ENCODE results near the gene IP6K1.

The IP6K1 gene

DNA sequence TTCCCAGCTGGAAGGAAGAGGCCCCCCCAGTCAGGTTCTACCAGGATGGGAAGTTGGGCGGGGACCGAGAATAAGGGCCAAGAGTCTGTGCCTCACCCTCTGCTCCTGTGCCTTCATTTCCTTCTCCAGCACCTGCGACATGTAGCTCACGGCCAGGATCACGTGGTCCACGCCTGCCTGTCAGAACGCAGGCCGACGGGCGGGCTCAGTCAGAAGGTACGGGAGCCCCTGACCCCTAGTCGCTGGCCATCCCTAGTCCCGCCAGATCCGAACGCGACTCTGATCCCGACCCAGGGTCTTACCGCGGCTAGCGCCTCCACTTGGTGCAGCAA is 63.1 kb downstream of the IP6K1 start:
- peak; percentile 86 for DNase-seq

DNA sequence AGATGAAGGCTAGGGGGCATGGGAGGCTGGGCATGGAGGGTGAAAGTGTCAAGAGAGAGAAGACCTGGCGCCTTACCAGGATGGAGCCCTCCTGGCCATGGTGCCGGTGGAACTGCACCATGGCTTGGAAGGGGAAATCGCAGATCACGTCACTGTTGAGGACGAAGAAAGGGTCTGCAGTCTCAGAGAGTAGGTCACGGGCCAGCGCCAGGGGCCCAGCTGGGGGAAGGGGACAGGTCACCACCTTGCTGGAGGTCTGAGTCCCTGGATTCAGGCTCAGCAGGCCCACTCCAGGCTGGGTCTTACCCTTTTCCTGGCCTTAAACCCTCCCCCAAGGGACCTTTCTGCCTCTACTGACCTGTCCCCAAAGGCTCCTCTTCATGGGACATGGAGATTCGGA is 63.4 kb downstream of the IP6K1 start:
- no peak for DNase-seq

DNA sequence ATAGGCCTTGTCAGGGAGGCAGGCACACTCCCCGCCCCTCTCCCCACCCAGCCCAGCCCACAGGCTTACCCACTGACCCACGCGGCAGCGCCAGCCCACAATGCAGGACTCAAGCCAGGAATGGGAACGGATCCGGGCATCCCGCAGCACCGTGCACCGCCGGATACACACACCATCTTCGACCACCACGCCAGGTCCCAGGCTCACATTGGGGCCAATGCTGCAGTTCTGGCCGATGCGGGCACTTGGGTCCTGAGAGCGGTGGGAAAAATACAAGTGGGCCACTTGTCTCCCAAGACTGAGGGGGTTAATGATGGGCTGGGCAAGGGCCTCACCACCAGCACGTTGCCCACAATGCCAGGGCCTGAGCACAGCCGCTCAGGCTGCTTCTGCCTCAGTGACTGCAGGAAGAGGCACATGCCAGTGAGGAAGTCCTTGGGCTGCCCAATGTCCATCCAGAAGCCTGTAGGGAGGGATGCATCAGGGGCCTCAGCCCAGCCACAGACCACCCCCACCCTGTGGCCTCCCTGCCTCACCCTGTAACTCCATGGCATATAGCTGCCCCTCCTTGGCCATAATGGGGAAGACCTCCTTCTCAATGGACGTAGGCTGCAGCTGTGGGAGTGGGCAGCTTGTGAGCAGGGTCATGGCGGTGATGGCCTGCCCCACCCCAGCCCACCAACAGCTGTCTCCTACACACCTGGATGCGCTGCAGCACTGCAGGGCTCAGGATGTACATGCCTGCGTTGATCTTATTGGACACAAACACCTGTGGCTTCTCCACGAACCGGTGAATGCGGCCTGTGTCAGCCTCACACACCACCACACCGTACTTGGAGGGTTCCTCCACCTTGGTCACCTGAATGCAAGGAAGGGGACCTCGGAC is 64.2 kb downstream of the IP6K1 start:
- DNase-seq, result peak; percentile 57

DNA sequence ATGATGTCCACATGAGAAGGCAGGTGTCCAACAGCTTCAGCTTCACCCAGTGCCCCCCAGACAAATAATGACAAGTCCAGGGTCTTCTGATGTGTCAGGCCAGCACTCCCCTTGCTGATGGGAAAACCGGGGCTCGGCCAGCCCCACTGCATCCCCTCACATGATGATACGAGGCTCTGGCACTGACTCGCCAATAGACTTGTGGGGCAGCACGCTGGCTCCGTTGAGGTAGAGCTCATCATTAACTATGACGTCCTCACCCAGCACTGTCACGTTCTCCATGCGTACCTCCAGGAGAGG is 64.8 kb downstream of the IP6K1 start:
- peak; percentile 61 for DNase-seq

DNA sequence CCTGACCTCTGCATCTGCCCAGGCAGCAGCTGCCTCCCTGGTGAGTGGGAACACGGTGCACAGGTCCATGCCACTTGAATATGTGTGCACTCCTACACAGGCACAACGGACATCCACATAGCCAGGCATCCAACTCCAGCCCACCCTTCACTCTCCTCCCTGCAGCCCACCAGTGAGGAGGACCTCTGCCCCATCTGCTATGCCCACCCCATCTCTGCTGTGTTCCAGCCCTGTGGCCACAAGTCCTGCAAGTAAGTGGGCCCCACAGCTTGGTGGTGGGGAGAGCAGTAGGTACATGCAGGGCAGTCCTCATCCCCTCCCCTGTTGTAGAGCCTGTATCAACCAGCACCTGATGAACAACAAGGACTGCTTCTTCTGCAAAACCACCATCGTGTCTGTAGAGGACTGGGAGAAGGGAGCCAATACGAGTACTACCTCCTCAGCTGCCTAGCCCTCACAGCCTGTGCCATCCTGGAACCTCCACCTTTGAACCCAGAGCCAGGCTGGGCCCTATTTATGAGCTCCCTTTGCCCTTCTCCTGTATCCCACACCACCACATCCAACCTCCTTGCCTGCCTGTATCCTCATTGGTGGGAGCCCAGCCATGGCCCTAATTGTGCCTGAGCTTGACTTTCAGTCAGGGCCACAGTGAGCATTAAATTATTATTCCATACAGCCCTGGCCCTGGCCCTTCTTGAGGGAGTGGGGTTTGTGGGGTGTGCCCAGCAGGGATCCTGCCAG is 65.3 kb downstream of the IP6K1 start:
- DNase-seq, result peak; percentile 61

DNA sequence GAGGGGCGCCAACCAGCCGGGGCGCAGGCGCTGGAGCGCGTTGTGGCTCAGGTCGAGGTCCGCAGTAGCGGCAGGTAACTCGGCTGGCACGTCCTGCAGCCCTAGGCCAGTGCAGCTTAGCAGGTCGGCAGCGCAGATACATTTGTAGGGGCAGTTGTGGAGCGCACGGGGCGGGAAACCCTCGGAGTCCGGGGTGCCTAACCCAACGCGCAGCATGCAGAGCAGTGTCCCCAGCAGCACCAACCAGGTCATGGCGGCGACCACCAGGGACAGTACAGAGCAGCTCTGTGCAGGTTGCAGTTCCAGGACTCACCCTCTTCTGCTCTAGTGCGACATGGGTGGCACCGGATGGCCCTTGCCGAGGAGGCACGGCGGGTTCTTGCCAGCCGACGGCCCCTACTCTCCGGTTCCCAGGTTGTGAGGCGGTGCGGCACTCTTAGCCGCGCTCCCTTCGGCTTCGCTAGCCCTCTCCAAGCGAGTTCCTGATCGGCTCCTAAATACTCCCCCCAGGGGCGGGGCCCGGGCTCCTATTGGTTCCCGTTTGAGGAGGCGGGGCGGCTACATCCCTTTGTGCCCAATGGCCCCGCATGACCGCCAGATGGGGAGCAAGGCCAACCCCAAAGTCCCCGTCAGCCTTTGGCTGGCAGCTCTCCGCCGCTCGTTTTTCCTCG is 67.0 kb downstream of the IP6K1 start, which contains the start of gene AMIGO3:
Gene AMIGO3 (minus strand): TSS at position 471 of the 671 bp plus-strand sequence. CDS start 219 bp downstream, at position 252.
- DNase-seq, result peak; percentile 97

DNA sequence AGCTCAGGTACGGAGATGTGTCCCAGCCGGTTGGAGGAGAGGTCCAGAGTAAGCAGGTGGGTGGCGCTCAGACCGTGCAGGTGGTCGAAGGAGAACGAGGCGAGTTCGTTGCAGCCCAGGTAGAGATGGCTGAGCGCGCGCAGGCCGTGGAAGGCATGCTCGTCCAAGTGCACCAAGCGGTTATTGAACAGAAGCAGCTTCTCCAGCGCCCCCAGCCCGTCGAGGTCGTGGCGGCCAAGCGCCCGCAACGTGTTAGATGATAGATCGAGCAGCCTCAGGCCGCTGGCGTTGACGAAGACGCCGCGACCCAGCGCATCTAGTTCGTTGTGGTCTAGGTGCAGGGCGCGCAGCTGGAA is 67.5 kb downstream of the IP6K1 start:
- DNase-seq, result no peak

DNA sequence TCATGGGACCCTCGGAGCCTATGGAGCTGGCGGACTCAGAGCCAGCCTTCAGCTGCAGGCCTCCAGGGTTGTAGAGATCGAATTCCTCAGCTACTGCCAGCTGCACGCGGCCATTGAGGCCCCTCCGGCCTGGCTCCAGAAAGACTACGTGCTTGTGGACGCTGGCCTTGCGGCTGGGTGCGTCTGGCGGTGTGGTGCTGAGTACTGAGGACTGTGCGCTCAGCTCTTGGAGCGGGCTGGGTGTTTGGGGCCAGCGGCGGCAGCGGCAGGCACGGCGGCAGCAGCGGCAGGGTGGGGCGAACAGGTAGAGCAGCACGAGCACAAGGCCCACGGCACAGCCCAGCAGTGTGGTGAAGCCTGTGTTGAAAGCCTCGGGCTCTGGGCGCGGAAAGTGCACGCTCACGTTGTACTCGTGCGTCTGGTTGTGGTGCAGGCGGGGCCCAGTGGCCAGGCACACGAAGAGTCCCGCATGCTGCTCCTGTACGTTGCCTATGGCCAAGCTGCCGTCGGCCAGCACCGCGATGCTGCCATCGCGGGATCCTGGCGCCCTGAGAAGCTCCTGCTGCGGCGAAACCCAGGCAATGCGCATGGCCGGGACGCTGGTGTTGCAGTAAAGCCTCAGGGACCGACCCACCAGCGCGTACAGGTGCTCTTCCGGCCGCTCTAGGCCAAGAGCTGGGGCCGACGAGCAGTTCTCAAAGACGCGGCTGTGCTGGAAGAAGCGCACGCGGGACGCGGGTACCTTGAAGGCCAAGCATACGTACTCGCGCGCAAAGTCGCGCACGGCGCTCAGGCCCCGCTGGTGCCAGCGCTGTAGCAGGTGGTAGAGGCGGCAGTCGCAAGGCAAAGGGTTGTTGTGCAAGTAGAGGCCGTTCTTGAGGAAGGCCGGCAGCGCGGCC is 68.1 kb downstream of the IP6K1 start:
- no peak for DNase-seq

DNA sequence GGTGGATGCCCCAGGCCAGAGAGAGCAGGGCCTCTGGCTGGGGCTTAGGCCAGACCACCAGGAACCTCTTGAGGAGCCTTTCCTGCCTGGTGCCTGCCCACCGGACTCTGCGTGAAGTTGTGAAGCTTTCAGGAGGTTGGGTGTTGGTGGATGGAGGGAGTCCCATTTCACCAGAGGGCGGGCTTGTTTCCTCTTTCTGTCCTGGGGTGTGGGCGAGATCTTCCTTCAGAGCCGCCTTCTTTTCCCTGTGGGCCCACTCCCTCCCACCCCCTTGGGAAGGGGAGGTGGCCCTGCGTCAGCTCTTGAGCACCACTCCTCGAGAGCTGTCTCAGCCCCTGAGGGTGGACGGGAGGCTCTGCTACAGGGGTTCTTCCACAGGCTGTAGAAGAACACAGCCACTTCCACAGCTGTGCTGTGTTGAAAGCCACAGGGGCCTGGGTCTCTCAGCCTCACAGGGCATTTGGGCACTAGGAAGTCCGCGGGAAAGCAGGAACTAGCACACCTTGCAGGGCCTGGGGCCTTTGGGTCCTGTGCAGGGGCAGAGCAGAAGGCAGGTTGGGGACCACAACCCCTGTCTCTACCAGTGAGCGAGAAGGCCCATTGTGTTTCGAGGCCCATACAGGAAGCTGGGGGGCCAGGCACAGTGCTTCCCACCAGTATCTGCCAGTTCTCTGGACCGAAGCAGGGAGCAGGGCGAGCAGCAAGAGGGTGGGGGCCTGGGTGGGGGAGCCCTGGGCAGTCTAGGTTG is 69.0 kb downstream of the IP6K1 start:
- peak; percentile 58 for DNase-seq

DNA sequence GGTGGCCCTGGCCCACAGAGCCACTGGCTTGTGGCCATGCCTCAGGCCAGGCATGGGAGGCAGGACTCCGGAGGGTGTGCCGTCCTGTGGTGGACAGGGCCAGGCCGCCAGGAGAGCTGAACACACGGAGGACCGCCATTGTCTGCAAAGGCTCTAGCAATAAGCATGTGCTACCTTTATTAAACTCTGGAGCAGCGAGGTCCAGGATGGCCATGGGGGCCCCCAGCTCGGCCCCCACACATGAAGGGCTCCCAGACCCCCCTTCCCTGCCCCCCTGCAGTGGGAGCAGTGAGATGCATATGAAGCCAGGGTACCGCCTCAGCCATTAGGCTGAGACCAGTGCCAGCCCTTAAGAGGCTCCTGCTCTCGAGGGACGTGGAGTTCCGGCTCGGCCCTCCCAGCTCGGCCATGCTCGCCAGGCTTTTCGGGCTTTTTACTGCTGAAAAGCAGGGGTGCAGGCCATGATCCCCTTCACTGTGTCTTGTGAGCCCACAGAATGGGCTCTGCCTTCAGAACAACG is 69.6 kb downstream of the IP6K1 start:
- DNase-seq, result peak; percentile 56

DNA sequence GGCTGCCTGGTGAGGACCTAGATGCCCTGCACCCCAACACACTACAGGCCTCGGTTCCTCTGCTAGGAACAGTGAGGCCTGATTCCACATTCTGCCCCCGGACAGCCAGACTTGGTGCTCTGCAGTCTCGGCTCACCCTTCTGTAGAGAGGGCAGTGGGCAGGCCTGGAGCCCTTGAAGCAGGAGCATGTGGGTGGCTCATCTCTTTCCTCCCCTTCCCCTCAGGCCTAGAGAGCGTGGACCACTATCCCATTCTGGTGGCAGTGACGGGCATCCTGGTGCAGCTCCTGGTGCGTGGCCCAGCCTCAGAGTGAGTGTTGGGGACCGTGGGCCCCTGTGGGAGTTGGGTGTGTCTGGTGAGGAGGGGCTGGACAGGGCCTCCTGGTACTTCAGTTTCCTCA is 70.2 kb downstream of the IP6K1 start:
- peak; percentile 54 for DNase-seq

DNA sequence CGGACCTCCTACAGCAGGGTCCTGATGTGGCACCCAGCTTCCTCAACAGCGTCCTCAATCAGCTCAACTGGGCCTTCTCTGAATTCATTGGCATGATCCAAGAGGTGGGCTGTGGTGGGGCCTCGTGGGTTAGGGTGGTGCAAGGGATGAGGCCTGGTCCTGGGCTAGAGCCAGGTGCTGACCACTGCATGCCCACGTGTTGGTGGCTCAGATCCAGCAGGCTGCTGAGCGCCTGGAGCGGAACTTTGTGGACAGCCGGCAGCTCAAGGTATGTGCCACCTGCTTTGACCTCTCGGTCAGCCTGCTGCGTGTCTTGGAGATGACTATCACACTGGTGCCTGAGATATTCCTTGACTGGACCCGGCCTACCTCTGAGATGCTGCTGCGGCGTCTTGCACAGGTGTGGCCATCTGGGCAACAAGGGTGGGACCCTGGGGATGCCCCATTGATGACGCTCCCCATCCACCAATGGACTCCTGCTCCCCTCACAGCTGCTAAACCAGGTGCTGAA is 70.7 kb downstream of the IP6K1 start:
- DNase-seq, result peak; percentile 58

DNA sequence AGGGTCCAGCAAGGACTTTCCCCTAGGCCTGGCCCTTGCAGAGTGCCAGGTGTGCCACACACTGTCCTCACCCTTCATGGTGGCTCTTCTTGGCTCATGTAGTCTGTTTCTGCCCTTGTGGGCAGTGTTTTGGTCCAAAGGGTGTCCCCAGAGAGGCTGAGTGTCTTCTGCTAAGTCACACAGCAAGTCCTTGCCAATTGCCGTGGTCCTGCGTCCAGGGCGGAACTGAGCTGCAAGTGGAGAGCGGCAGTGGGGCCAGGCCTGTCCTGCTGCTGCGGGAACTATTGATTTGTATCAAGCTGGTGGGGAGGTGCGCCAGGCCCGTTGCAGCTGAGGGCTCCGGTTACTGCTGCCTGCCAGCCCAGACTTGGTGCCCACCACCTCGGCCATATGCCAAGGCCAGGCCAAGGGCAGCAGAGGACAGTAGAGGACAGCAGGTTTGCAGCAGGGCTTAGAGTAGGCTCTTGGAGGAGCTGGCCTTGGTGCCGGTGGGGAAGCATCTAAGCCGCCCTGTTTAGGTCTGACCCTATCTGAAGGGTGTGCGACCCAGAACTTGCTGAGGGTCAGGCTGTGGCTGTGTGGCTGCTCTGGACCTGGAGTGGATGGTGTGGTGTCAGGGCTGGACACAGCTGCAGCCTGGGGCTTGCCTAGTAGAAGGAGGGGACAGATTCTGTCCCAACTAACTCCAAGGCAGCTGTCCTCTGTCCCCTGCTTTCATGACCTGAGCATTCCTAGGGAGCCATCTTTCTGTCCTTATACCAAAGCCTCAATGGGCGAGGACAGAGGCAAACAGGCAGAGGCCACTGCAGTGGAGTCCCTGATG is 71.4 kb downstream of the IP6K1 start:
- DNase-seq, result no peak

DNA sequence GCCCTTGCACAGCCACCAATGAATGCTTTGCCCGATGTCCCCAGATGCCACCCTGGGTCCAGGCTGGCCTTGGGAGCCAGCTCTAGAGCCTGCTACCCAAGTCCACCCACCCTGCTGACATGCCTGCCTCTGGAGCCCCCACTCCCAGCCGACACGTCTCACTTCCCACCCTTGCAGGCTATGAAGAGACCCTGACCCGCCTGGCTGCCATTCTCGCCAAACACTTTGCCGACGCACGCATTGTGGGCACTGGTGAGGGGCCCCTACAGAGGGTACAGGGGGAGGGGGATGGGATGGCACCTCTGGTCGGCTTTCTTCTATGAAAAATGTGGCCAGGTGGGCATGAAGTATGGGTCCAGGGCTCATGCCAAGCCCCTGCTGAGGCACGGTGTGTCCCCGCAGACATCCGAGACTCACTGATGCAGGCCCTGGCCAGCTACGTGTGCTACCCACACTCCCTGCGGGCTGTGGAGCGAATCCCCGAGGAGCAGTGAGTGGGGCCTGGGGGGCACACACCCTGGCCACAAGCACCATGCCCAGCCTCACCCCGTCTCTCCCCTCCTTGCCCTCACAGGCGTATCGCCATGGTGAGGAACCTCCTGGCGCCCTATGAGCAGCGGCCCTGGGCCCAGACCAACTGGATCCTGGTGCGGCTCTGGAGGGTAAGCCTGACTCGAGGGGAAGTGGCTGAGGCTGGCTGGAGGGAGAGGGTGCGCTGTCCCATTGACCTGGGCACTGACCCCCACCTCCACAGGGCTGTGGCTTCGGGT is 72.8 kb downstream of the IP6K1 start:
- DNase-seq, result no peak

DNA sequence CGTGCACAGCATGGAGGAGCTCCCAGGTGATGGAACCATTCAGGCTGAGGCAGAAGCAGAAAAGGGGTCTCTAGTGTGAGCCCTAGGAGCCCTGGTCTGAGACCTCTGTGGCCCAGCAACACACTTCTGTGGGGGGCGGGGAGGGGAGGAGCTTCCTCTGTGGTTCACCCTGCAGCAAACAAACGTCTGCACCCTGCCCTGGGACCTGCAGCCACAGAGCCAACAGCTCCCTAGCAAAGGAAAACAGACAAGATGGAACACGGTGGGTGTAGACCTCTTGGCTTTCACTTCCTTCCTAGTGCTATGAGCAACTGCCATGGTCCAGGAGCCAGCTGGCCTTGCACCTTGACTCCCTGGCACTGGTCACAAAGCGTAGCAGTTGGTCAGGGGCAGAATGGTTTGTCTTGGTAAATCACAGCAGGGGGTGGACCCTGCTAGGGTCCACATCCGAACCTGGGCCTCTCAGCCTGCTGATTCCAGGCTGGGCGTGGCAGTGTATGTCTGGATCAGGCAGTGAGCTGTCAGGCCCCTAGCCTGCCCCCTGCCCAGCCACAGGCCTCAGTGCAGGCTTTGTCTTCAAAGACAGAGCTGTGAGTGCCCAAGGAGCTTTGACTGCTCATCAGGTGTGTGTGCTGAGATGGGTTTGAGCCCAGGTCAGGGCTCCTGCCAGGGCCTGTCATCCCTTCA is 73.6 kb downstream of the IP6K1 start:
- DNase-seq, result no peak

DNA sequence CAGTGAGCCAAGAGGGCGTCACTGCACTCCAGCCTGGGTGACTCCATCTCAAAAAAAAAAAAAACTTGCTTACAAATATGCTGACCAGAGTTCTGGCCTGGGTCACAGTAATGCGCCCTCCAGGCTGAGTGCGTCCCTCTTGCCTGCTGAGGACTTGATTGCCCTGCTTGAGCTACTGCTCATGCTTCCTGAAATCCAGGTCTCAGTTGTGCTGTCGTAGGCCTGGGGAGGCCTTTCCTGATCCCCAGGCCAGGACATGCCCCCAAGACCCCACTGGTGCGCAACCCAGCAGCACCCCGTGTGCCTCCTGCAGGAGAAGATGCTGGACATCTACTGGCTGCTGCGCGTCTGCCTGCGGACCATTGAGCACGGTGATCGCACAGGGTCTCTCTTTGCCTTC is 74.2 kb downstream of the IP6K1 start:
- no peak for DNase-seq

DNA sequence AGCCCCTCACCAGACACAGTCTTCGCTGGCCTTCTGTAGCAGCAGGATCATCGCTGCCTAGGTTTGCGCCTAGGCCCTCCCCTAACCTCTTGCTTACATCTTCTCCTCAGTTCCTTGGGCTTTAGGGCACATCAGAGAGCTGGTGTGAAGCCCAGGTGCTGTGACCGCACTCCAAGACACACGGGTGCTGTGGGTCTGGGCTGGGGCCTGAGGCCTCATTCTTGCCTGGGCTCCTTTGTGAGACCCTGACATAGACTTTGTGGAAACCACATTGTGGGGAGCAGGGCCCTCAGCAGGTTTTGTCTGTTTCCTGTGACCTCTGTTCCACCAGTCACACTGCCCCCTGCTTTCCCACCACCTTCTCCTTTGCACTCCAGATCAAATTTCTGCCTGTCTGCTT is 74.9 kb downstream of the IP6K1 start:
- DNase-seq, result no peak

DNA sequence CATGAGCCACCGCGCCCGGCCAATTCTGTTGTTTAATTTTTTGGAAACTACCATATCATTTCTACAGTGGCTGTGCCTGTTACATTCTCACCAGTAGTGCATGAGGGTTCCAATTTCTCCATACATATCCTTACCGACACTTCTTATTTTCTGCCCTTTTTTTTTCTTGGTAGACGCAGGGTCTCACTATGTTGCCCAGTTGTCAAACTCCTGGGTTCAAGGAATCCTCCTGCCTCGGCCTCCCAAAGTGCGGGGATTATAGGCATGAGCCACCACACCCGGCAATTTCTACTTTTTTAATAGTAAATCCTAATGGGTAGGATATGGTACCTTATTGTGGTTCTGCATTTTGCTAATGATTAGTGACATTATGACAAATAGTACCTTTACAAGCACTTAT is 76.5 kb downstream of the IP6K1 start:
- DNase-seq, result no peak

DNA sequence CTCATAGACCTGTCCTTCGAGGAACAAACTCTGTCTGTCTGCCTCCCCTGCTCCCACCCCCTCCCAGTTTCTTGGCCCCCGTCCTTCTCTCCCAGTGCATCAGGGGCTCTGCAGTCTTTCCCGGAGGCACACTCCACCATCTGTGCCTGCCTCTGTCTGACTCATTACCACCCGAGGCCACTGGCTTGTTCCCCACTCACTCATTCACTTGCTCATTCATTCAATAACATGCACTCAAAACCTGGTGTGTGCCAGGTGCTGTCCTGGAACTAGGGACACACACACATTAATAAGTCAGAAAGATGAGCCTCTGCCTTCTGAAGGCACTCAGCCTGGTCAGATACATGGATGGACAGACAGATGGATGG is 79.2 kb downstream of the IP6K1 start:
- DNase-seq, result no peak

All from activated effector memory CD4-positive, alpha-beta T cell treated with anti-CD3 and anti-CD28 coated beads, Interleukin-2, amount 50 U/mL, for 16 hours (primary cell).